ENCODE data around the gene ARHGAP26. TPM values are rescaled to one million over a fixed set of nuclear protein-coding genes. Genes with fewer than 3 reads are reported as not detected.

The ARHGAP26 gene
- total RNA-seq, 1 donor from 2014 or later, result 35.4 TPM

- TF ChIP-seq CTCF (IDR thresholded peaks at IDR 0.05), result no peak
- no peak for ATAC-seq
- Histone ChIP-seq H3K27me3 (no peaks in the 10 kb centered on the region), H3K4me3 (no peak overlapping the region), H3K27ac (no peak overlapping the region), H3K36me3 (no peaks in the 10 kb centered on the region), H3K9me3 (no peaks in the 10 kb centered on the region), H3K4me1 (peaks cover 7% of the 10 kb centered on the region)
- intact Hi-C loops (cut with DNase I), result no loop called here
- DNase-seq, result no peak
Observed at GRCh38 chr5:142725231-142726187, 44.7 kb upstream of the ARHGAP26 start.

DNA sequence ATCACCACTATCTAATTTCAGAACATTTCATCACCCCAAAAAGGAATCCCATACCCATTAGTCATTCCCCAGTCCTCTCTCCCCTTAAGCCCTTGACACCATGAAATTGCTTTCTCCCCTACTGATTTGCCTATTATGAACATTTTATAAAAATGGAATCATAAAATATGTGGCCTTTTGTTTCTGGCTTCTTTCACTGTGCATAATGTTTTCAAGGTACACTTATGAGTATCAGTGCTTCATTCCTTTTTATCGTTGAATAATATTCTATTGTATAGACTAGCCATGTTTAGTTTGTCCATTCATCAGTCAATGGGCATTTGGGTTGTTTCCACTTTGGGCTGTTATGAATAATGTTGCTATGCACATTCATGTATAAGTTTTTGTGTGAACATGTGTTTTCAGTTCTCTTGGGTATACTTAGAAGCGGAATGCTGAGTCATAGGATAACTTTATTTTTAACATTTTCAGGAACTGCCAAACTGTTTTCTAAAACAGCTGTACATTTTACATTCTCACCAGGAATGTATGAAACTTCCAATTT is 43.9 kb upstream of the ARHGAP26 start:
- Histone ChIP-seq H3K4me3 (no peak overlapping the region), H3K27ac (no peak overlapping the region), H3K9me3 (no peaks in the 10 kb centered on the region), H3K4me1 (peaks cover 7% of the 10 kb centered on the region), H3K36me3 (no peaks in the 10 kb centered on the region), H3K27me3 (no peaks in the 10 kb centered on the region)
- no peak for TF ChIP-seq CTCF (IDR thresholded peaks at IDR 0.05)
- DNase-seq (no peak), ATAC-seq (no peak)
- intact Hi-C loops (cut with DNase I), result no loop called here

DNA sequence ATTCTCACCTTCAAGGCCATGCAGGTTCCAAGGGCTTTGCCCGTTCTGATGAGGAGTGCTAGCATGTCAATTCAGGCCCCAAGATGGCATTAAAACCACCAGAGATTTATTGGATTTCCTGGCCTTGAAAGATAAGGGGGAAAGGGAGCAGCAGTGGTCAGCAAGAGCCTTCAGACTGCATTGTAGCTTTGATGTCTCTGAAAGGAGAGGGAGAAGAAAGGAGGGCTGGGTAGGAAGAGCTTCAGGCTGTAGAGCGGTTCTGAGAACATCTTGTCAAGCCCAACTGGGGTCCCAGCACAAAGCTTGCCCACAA is 42.5 kb upstream of the ARHGAP26 start:
- DNase-seq (no peak), ATAC-seq (no peak)
- Histone ChIP-seq H3K27ac (no peak overlapping the region), H3K27me3 (no peaks in the 10 kb centered on the region), H3K4me1 (peaks cover 7% of the 10 kb centered on the region), H3K4me3 (no peak overlapping the region), H3K36me3 (no peaks in the 10 kb centered on the region), H3K9me3 (no peaks in the 10 kb centered on the region)
- intact Hi-C loops (cut with DNase I), result no loop called here
- TF ChIP-seq CTCF (IDR thresholded peaks at IDR 0.05), result no peak

DNA sequence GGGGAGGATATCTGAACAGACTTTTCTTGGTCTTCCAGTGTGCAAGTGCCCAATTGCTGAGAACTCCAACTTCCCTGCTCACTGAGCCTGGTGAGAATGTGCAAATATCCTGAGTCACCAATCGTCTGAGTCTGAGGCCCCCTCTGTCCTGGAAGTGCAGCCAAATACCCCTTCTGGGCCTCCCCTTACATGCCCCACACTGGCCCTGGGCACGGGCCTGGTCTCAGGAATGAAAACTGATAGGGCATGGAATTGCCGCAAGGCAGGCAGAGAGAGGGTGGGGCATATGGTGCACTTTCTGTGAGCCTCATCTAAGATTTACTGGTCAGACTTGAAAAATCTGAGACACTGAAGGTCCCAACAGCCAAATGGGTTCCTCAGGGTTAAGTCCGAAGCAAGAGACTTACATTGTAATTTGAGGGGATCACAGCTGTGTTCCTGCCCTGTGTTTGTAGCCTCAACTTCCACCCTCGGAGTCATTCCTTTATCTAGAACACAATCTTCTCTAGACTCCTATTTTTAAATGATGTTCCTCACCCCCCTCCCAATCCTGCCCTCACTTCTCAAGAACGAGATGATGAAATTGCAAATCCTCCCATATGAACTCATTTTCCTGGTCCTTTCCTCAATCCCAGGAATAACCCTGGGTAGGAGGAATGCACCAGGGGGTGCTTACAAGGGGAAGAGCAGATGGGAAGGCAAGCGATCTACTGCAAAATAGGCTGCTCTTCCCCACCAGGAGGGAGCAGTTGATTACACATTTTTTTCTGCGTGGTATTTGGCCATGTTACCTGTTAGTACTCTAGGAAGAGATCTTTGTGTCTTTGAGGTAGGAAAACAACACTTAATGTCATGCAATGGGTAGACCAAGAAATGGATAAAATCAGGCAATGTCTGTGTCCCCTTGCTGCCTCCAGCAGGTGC is 34.6 kb upstream of the ARHGAP26 start:
- intact Hi-C loops (cut with DNase I), result no loop called here
- Histone ChIP-seq H3K4me1 (no peaks in the 10 kb centered on the region), H3K4me3 (no peak overlapping the region), H3K36me3 (no peaks in the 10 kb centered on the region), H3K9me3 (no peaks in the 10 kb centered on the region), H3K27ac (no peak overlapping the region), H3K27me3 (no peaks in the 10 kb centered on the region)
- no peak for TF ChIP-seq CTCF (IDR thresholded peaks at IDR 0.05)
- ATAC-seq, result no peak
- DNase-seq, result no peak

DNA sequence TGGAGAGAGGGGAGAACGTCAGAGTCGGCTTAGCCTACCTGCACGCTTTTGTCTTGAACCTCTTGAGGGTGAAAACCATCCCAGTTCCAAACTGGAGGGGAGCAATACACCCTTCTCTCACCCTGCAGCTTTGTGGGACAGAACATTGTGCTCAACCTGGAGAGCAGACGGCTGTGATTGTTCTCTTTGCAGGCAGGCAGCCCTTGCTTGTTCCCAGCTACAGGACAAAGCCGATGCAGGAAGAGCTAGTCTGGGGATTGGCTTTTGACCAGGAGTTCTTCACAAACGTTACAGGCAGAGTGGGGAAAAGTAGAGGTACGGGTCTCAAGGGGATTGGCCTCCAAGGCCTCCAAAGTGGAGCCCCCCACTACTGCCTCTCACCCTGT is 33.9 kb upstream of the ARHGAP26 start:
- Histone ChIP-seq H3K9me3 (no peaks in the 10 kb centered on the region), H3K27ac (no peak overlapping the region), H3K27me3 (no peaks in the 10 kb centered on the region), H3K4me3 (no peak overlapping the region), H3K4me1 (no peaks in the 10 kb centered on the region), H3K36me3 (no peaks in the 10 kb centered on the region)
- ATAC-seq (no peak), DNase-seq (no peak)
- intact Hi-C loops (cut with DNase I), result no loop called here
- no peak for TF ChIP-seq CTCF (IDR thresholded peaks at IDR 0.05)
